ENCODE data around the gene VEPH1.

GRCh38 chr3:157551961-157552360 lies 48.7 kb upstream of the VEPH1 start:
- TF ChIP-seq CTCF (conservative IDR thresholded peaks at IDR 0.05; ENCODE audit: low read depth, low read length) (no peak), EZH2 (IDR thresholded peaks at IDR 0.05; ENCODE audit: borderline replicate concordance, low read depth, low read length, poor library complexity, severe bottlenecking) (no peak)

All from A673 (cell line).